ENCODE data around the gene ENOX1.

GRCh38 chr13:43238341-43239083 is 548.3 kb downstream of the ENOX1 start:
- TF ChIP-seq FOXK2 (IDR thresholded peaks at IDR 0.05) (no peak), ELF4 (IDR thresholded peaks at IDR 0.05) (no peak)
